ENCODE results near the gene PDE1C. TPM values are rescaled to one million over a fixed set of nuclear protein-coding genes. Genes with fewer than 3 reads are reported as not detected.

Gene PDE1C
- polyA plus RNA-seq, 1 donor from 2014 or later = not detected

- H3K4me1 Mint-ChIP-seq = no peaks in the 10 kb centered on the region
- H3K9me3 Mint-ChIP-seq = peaks cover 0 to 6% (median 0%) of the 10 kb centered on the region in 3 donors
- H3K4me3 Mint-ChIP-seq = no peak overlapping the region
- no peak overlapping the region for H3K27ac Mint-ChIP-seq
- no peaks in the 10 kb centered on the region for H3K36me3 Mint-ChIP-seq
- H3K27me3 Mint-ChIP-seq = peaks cover 1% of the 10 kb centered on the region
These were observed 99.7 kb downstream of the PDE1C start for GRCh38 chr7:31970501-31970900.

DNA sequence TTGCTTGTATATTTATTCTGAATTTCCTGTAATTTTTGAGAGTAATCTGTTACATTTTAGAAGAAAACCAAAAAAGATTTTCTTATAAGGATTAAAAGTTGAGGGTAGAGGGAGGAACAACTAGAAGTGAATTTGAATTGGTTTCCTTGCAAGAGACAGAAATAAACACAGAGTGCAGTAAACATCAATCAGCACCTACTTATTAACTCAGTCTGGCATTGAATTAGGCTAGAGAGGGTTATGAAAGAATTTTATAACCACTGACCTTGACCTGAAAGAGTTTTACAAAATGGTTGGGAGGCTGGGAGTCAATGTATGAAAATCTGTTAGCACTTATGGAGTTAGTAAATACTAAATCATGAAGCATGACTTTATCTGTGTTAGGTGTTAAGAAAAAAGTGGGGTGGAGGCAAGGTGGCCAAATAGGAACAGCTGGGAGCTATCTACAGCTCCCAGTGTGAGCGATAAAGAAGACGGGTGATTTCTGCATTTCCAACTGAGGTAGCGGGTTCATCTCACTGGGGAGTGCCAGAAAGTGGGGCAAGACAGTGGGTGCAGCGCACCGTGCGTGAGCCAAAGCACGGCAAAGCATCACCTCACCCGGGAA lies 106.5 kb downstream of the PDE1C start:
- no peak overlapping the region for H3K27ac Mint-ChIP-seq
- no peaks in the 10 kb centered on the region for H3K36me3 Mint-ChIP-seq
- no peaks in the 10 kb centered on the region for H3K9me3 Mint-ChIP-seq
- H3K4me3 Mint-ChIP-seq = no peak overlapping the region
- no peaks in the 10 kb centered on the region for H3K27me3 Mint-ChIP-seq
- no peaks in the 10 kb centered on the region for H3K4me1 Mint-ChIP-seq

- no peaks in the 10 kb centered on the region for H3K27me3 Mint-ChIP-seq
These were observed 108.0 kb downstream of the PDE1C start for GRCh38 chr7:31962246-31962645.

DNA sequence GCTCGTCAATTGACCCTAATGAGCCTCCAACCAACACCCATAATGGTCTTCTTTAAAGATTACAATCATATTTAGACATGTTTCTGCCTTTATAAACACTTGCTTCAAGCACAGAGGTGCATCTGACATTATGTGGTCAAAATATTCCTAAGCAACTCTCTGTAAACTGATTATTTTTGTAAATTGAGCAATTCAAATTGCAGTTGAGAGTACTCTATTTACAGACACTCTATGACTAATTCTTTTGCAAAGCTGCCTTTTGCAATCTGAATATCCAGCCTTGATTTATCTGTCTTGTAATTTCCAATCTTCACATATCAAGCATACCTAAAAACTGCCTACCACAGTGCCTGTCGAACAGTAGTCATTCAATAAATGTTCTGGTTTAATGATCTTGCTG lies 112.0 kb downstream of the PDE1C start:
- Mint-ChIP-seq H3K4me1 (no peaks in the 10 kb centered on the region), H3K36me3 (no peaks in the 10 kb centered on the region), H3K27ac (no peak overlapping the region), H3K9me3 (no peaks in the 10 kb centered on the region), H3K27me3 (no peaks in the 10 kb centered on the region), H3K4me3 (no peak overlapping the region)

More at GRCh38 chr7:31962246-31962645, 108.0 kb downstream of the PDE1C start:
- Mint-ChIP-seq H3K4me1 (no peaks in the 10 kb centered on the region), H3K27ac (no peak overlapping the region), H3K9me3 (no peaks in the 10 kb centered on the region), H3K4me3 (peak overlapping the region in 1 of 4 donors; percentile 18), H3K36me3 (no peaks in the 10 kb centered on the region)

- no peaks in the 10 kb centered on the region for H3K4me1 Mint-ChIP-seq
- H3K27me3 Mint-ChIP-seq = no peaks in the 10 kb centered on the region
- no peak overlapping the region for H3K27ac Mint-ChIP-seq
- H3K9me3 Mint-ChIP-seq = no peaks in the 10 kb centered on the region
- no peak overlapping the region for H3K4me3 Mint-ChIP-seq
- H3K36me3 Mint-ChIP-seq = no peaks in the 10 kb centered on the region
These were observed 112.5 kb downstream of the PDE1C start for GRCh38 chr7:31957756-31958155.

- Mint-ChIP-seq H3K36me3 (no peaks in the 10 kb centered on the region), H3K4me3 (no peak overlapping the region), H3K9me3 (no peaks in the 10 kb centered on the region), H3K27ac (no peak overlapping the region), H3K27me3 (no peaks in the 10 kb centered on the region), H3K4me1 (no peaks in the 10 kb centered on the region)
These were observed 113.0 kb downstream of the PDE1C start for GRCh38 chr7:31957090-31957720.

GRCh38 chr7:31955641-31956040 lies 114.6 kb downstream of the PDE1C start:
- H3K27me3 Mint-ChIP-seq = no peaks in the 10 kb centered on the region
- H3K9me3 Mint-ChIP-seq = no peaks in the 10 kb centered on the region
- H3K4me3 Mint-ChIP-seq = no peak overlapping the region
- no peak overlapping the region for H3K27ac Mint-ChIP-seq
- no peaks in the 10 kb centered on the region for H3K4me1 Mint-ChIP-seq
- no peaks in the 10 kb centered on the region for H3K36me3 Mint-ChIP-seq

DNA sequence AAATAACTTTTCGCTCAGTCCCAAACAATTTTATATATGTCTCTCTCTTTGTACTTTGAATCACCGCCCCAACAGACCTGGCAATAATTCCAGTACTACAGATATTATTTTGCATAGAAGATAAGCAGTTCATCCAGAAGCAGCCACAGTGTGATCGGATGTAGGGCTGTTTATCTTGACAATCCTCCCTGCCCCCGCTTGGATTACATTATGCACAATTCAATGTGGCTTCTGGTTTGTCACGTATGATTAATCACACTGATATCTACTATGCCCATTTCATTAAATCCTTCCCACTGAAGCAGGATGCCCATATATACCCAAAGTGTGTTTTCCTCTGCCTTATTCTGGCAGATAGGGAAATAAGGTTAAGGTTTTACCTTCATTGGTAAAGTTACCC lies 115.2 kb downstream of the PDE1C start:
- H3K4me3 Mint-ChIP-seq = no peak overlapping the region
- H3K4me1 Mint-ChIP-seq = no peaks in the 10 kb centered on the region
- H3K9me3 Mint-ChIP-seq = no peaks in the 10 kb centered on the region
- no peak overlapping the region for H3K27ac Mint-ChIP-seq
- H3K36me3 Mint-ChIP-seq = no peaks in the 10 kb centered on the region
- no peaks in the 10 kb centered on the region for H3K27me3 Mint-ChIP-seq

DNA sequence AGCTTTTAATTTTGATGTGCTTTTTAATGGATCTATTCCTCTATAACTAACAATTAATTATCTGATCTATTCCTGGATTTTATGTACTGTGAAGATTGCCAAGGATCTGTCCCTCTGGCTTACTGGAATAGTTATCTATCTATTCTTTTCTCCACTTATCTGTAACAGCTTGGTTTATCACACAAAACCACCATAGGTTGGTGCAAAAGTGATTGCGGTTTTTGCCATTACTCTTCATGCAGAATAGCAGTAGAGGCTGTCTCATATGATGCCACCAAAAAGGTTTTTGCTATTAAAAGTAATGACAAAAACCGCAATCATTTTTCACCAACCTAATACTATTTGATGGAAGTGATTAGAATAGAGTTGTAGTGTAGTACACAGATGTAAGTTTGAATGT lies 115.7 kb downstream of the PDE1C start:
- Mint-ChIP-seq H3K27ac (no peak overlapping the region), H3K27me3 (no peaks in the 10 kb centered on the region), H3K4me1 (no peaks in the 10 kb centered on the region), H3K9me3 (no peaks in the 10 kb centered on the region), H3K4me3 (no peak overlapping the region), H3K36me3 (no peaks in the 10 kb centered on the region)

- H3K4me1 Mint-ChIP-seq = no peaks in the 10 kb centered on the region
- H3K9me3 Mint-ChIP-seq = no peaks in the 10 kb centered on the region
- H3K4me3 Mint-ChIP-seq = no peak overlapping the region
- no peaks in the 10 kb centered on the region for H3K27me3 Mint-ChIP-seq
- H3K27ac Mint-ChIP-seq = no peak overlapping the region
- no peaks in the 10 kb centered on the region for H3K36me3 Mint-ChIP-seq
These were observed 116.8 kb downstream of the PDE1C start for GRCh38 chr7:31953432-31953831.

DNA sequence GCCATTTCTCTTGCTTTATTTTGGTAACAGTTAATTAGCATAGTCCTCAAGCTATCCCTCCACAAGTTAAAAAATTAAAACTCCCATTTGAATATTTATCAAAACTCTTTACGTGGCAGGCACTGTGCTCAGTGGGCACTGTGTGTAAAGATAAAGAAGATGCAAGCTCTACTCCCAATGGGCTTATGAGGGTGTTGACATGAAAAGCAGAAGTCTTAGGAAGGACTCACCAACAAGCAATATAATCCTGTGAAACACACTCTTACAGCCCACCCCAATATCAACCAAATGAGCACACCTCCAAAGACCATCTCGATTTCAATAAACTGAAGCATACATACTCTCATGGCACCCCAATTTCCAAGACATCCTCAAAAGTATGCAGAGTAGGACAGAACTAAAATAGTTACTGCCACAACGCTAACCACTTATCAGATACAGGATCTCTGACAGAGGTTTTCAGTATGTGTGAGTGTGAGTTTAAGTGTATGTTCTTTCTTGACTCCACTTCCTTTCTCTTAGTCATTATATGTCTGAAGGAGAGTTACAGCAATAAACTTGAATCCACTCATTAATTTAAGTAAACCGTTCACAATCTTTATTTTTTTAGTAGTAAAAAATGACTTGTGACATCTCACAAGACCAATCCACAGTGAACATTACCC lies 120.0 kb downstream of the PDE1C start:
- H3K36me3 Mint-ChIP-seq = peaks cover 2% of the 10 kb centered on the region
- H3K9me3 Mint-ChIP-seq = peaks cover 0 to 10% (median 0%) of the 10 kb centered on the region in 3 donors
- no peak overlapping the region for H3K4me3 Mint-ChIP-seq
- no peaks in the 10 kb centered on the region for H3K4me1 Mint-ChIP-seq
- H3K27me3 Mint-ChIP-seq = no peaks in the 10 kb centered on the region
- H3K27ac Mint-ChIP-seq = no peak overlapping the region

DNA sequence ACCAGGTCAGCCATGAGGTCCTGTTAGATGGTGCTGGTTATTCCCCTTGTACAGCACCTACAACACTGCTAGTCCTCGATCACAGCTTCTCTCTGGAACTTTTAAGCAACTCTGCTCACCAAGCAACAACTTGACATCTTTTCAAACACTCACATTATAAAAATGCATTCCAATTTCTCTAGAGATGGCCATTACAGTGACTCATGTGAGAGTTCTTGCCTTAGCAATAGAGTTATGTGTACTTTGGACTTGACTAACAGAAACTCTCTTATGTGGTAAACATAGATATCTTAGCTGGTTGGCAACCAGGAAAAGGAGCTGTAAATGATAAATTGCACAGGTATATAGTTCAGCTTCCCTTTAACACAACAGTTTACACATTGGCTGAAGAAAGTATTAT lies 122.2 kb downstream of the PDE1C start:
- H3K4me3 Mint-ChIP-seq = no peak overlapping the region
- H3K27me3 Mint-ChIP-seq = no peaks in the 10 kb centered on the region
- H3K27ac Mint-ChIP-seq = no peak overlapping the region

GRCh38 chr7:31940167-31940566 lies 130.0 kb downstream of the PDE1C start:
- Mint-ChIP-seq H3K36me3 (no peaks in the 10 kb centered on the region), H3K27ac (no peak overlapping the region), H3K9me3 (peaks cover 2 to 13% (median 6%) of the 10 kb centered on the region in 3 donors)

More for the DNA sequence above, 122.2 kb downstream of the PDE1C start:
- H3K36me3 Mint-ChIP-seq = peaks cover 2% of the 10 kb centered on the region
- H3K4me1 Mint-ChIP-seq = no peaks in the 10 kb centered on the region
- H3K9me3 Mint-ChIP-seq = peaks cover 0 to 13% (median 3%) of the 10 kb centered on the region in 3 donors

GRCh38 chr7:31939076-31939475 lies 131.1 kb downstream of the PDE1C start:
- H3K9me3 Mint-ChIP-seq = peaks cover 2 to 12% (median 4%) of the 10 kb centered on the region in 3 donors

More at GRCh38 chr7:31940167-31940566, 130.0 kb downstream of the PDE1C start:
- no peaks in the 10 kb centered on the region for H3K27me3 Mint-ChIP-seq
- H3K4me1 Mint-ChIP-seq = no peaks in the 10 kb centered on the region
- H3K4me3 Mint-ChIP-seq = no peak overlapping the region

DNA sequence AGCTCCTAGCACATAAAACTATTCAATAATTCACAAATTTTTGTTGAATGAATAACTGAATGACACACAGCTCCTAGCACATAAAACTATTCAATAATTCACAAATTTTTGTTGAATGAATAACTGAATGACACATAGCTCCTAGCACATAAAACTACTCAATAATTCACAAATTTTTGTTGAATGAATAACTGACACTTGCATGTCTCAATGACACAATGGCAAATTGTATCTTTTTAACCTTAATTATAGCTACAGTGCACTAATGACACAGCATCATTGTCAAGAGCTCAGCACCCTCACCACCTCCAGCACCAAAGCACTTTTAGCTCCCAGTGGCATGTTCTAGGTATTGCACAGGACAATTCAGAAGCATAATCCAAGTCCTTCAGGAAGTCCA lies 131.6 kb downstream of the PDE1C start:
- no peaks in the 10 kb centered on the region for H3K27me3 Mint-ChIP-seq
- H3K4me3 Mint-ChIP-seq = no peak overlapping the region
- H3K27ac Mint-ChIP-seq = no peak overlapping the region
- H3K4me1 Mint-ChIP-seq = no peaks in the 10 kb centered on the region
- peaks cover 2 to 9% (median 2%) of the 10 kb centered on the region in 3 donors for H3K9me3 Mint-ChIP-seq
- no peaks in the 10 kb centered on the region for H3K36me3 Mint-ChIP-seq

More at GRCh38 chr7:31939076-31939475, 131.1 kb downstream of the PDE1C start:
- Mint-ChIP-seq H3K36me3 (no peaks in the 10 kb centered on the region), H3K4me3 (no peak overlapping the region), H3K27ac (no peak overlapping the region), H3K27me3 (no peaks in the 10 kb centered on the region), H3K4me1 (no peaks in the 10 kb centered on the region)

DNA sequence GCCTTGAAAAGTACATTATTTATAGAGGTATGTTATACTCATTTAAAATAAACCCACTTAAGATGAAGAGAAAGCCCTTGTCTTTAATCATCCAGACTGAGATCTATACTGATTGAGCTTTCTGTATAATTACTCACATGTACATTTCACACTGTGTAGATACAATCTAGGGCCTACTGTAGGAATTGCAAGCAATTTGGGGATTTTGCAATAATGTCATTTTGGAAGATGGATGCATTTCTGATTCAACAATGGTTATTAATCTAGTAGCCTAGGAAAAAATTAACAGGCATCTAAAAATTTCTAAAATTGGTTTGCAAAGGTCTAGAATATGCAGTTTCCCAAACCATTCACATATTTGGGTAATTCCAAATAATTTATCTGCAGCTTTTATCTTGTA lies 132.2 kb downstream of the PDE1C start:
- H3K36me3 Mint-ChIP-seq = no peaks in the 10 kb centered on the region
- no peaks in the 10 kb centered on the region for H3K27me3 Mint-ChIP-seq
- peaks cover 2 to 9% (median 2%) of the 10 kb centered on the region in 3 donors for H3K9me3 Mint-ChIP-seq
- no peak overlapping the region for H3K27ac Mint-ChIP-seq
- H3K4me3 Mint-ChIP-seq = no peak overlapping the region
- no peaks in the 10 kb centered on the region for H3K4me1 Mint-ChIP-seq
